Inflammatory macrophage (primary cell): ENCODE data around the gene PXDC1.
"Not testable (repeated sequence)": the region's sequence is repeated elsewhere in the genome, so short reads cannot be mapped to it uniquely, and the experiment has no call there.

Experiments used
- DNase-seq, 2 donors: peaks; one replicate each; pipeline ENCODE4 v3.0.0-alpha.2; 2020 to 2022

The PXDC1 gene

GRCh38 chr6:3707751-3708412 is 43.6 kb downstream of the PXDC1 start:
- no peak for DNase-seq

- DNase-seq: peak; percentile 61 to 66
These were observed 44.5 kb downstream of the PXDC1 start for GRCh38 chr6:3707024-3707423.

- no peak for DNase-seq
These were observed 45.0 kb downstream of the PXDC1 start for GRCh38 chr6:3706547-3706946.

GRCh38 chr6:3701631-3702030 is 49.9 kb downstream of the PXDC1 start:
- DNase-seq: no peak

- DNase-seq: no peak
These were observed 52.3 kb downstream of the PXDC1 start for GRCh38 chr6:3699231-3699630.

GRCh38 chr6:3698021-3698420 is 53.5 kb downstream of the PXDC1 start:
- DNase-seq: no peak

- no peak for DNase-seq
These were observed 53.9 kb downstream of the PXDC1 start for GRCh38 chr6:3697609-3698008.

- DNase-seq: no peak
These were observed 54.9 kb downstream of the PXDC1 start for GRCh38 chr6:3696525-3697088.

- no peak for DNase-seq
These were observed 56.3 kb downstream of the PXDC1 start for GRCh38 chr6:3695065-3695817.

GRCh38 chr6:3693831-3694230 is 57.7 kb downstream of the PXDC1 start:
- no peak for DNase-seq

- DNase-seq: no peak
These were observed 61.0 kb downstream of the PXDC1 start for GRCh38 chr6:3690506-3690905.

GRCh38 chr6:3687847-3688246 is 63.7 kb downstream of the PXDC1 start:
- DNase-seq: no peak

GRCh38 chr6:3683331-3683730 is 68.2 kb downstream of the PXDC1 start:
- DNase-seq: no peak

- DNase-seq: no peak
These were observed 72.6 kb downstream of the PXDC1 start for GRCh38 chr6:3678946-3679345.

GRCh38 chr6:3677751-3678150 is 73.8 kb downstream of the PXDC1 start:
- not testable (repeated sequence) for DNase-seq

GRCh38 chr6:3677351-3677750 is 74.2 kb downstream of the PXDC1 start:
- not testable (repeated sequence) for DNase-seq
